GM19328 (cell line): ENCODE data around the gene MAGED1.

Source experiments
- ATAC-seq: cut with Tn5 transposase; IDR thresholded peaks from one replicate; pipeline ENCODE4 v1.9.1; 2021; ENCODE audit warnings: mild to moderate bottlenecking, moderate library complexity; ENCODE audit not compliant: unreplicated experiment

MAGED1 gene

GRCh38 chrX:51892921-51893745 is at the start of gene MAGED1:
TSS of gene MAGED1 (plus strand) at chrX:51893623. CDS start at chrX:51894305, 682 bp downstream.
- peak; percentile 78 for ATAC-seq

- no peak for ATAC-seq
These were observed 46.0 kb upstream of the MAGED1 start for GRCh38 chrX:51847463-51847862.

- ATAC-seq: no peak
These were observed 41.8 kb upstream of the MAGED1 start for GRCh38 chrX:51851507-51852085.

GRCh38 chrX:51852096-51852495 is 41.3 kb upstream of the MAGED1 start:
- ATAC-seq: no peak

- no peak for ATAC-seq
These were observed 40.8 kb upstream of the MAGED1 start for GRCh38 chrX:51852621-51853020.

- ATAC-seq: no peak
These were observed 40.2 kb upstream of the MAGED1 start for GRCh38 chrX:51853251-51853650.

GRCh38 chrX:51855698-51856097 is 37.7 kb upstream of the MAGED1 start:
- ATAC-seq: no peak

- ATAC-seq: no peak
These were observed 36.2 kb upstream of the MAGED1 start for GRCh38 chrX:51857159-51857733.

- ATAC-seq: no peak
These were observed 32.7 kb upstream of the MAGED1 start for GRCh38 chrX:51860679-51861078.

GRCh38 chrX:51862920-51863319 is 30.5 kb upstream of the MAGED1 start:
- ATAC-seq: no peak

- ATAC-seq: no peak
These were observed 27.2 kb upstream of the MAGED1 start for GRCh38 chrX:51866210-51866609.

GRCh38 chrX:51867626-51868025 is 25.8 kb upstream of the MAGED1 start:
- no peak for ATAC-seq

- no peak for ATAC-seq
These were observed 23.1 kb upstream of the MAGED1 start for GRCh38 chrX:51870354-51870753.

- no peak for ATAC-seq
These were observed 19.3 kb upstream of the MAGED1 start for GRCh38 chrX:51874123-51874522.

GRCh38 chrX:51876441-51876840 is 17.0 kb upstream of the MAGED1 start:
- ATAC-seq: no peak

- ATAC-seq: no peak
These were observed 15.4 kb upstream of the MAGED1 start for GRCh38 chrX:51878056-51878455.

- ATAC-seq: no peak
These were observed 3.6 kb upstream of the MAGED1 start for GRCh38 chrX:51889851-51890250.

GRCh38 chrX:51891245-51891644 is 2.2 kb upstream of the MAGED1 start:
- no peak for ATAC-seq

- ATAC-seq: no peak
These were observed 1.4 kb upstream of the MAGED1 start for GRCh38 chrX:51891821-51892551.

GRCh38 chrX:51893931-51894696 is 691 bp downstream of the MAGED1 start:
- no peak for ATAC-seq
